C4-2B (cell line): ENCODE data around the gene LCORL.
A peak's percentile ranks its signal among the peaks of the same experiment; 100 is the strongest.
"Not testable (repeated sequence)": the region's sequence is repeated elsewhere in the genome, so short reads cannot be mapped to it uniquely, and the experiment has no call there.

Experiments
- H3K27ac ChIP-seq: fragments of 450-650 bp; 2 replicates; pipeline ENCODE4 v1.5.1; 2017
- CTCF ChIP-seq: fragments of 450-650 bp; conservative IDR thresholded peaks from 2 replicates; pipeline ENCODE4 v1.5.1; 2017; ENCODE audit warnings: mild to moderate bottlenecking
- ZFX ChIP-seq: fragments of 450-650 bp; IDR thresholded peaks from 2 replicates; pipeline ENCODE4 v1.6.1; 2017

The LCORL gene

GRCh38 chr4:18051281-18051680, 29.7 kb upstream of the LCORL start:
- no peak overlapping the region for H3K27ac ChIP-seq
- TF ChIP-seq CTCF, result no peak
- no peak for TF ChIP-seq ZFX

GRCh38 chr4:18050448-18050847, 28.9 kb upstream of the LCORL start:
- no peak overlapping the region for H3K27ac ChIP-seq
- TF ChIP-seq CTCF (no peak), ZFX (no peak)

GRCh38 chr4:18049446-18049845, 27.9 kb upstream of the LCORL start:
- H3K27ac ChIP-seq, result no peak overlapping the region
- TF ChIP-seq CTCF (no peak), ZFX (no peak)

GRCh38 chr4:18042754-18043153, 21.2 kb upstream of the LCORL start:
- TF ChIP-seq CTCF (peak; percentile 28), ZFX (no peak)
- H3K27ac ChIP-seq, result no peak overlapping the region

GRCh38 chr4:18042012-18042411, 20.5 kb upstream of the LCORL start:
- H3K27ac ChIP-seq, result no peak overlapping the region
- TF ChIP-seq CTCF, result no peak
- TF ChIP-seq ZFX, result no peak

GRCh38 chr4:18041114-18041513, 19.6 kb upstream of the LCORL start:
- TF ChIP-seq ZFX, result no peak
- no peak for TF ChIP-seq CTCF
- H3K27ac ChIP-seq, result no peak overlapping the region

GRCh38 chr4:18039113-18039512, 17.6 kb upstream of the LCORL start:
- no peak overlapping the region for H3K27ac ChIP-seq
- no peak for TF ChIP-seq CTCF
- TF ChIP-seq ZFX, result no peak

- H3K27ac ChIP-seq, result not testable (repeated sequence)
These were observed 14.8 kb upstream of the LCORL start for GRCh38 chr4:18036369-18036768.
